ENCODE data around the gene LIMK1.
A peak's percentile ranks its signal among the peaks of the same experiment; 100 is the strongest.

LIMK1 gene

DNA sequence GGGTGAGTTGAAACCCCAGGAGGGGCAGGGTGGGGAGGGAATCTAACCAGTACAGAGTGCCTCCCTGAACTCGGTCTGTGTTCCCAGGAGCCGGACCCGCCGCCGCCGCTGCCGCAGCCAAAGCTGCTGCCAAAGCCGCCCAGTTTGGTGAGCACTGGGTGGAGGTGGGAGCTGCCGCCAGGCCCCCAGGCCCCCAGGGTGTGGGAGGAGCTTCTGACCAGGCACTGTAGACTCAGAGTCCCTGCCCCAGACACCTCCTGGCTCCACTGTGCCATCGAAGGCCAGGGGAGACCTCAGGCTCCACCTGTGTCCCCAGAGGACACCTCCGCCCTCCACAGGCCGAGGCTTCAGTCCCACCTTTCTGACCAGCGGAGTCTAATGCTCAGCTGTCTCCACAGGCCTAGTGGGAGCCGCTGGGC lies 20.4 kb upstream of the LIMK1 start:
- TF ChIP-seq, protein P1, sequence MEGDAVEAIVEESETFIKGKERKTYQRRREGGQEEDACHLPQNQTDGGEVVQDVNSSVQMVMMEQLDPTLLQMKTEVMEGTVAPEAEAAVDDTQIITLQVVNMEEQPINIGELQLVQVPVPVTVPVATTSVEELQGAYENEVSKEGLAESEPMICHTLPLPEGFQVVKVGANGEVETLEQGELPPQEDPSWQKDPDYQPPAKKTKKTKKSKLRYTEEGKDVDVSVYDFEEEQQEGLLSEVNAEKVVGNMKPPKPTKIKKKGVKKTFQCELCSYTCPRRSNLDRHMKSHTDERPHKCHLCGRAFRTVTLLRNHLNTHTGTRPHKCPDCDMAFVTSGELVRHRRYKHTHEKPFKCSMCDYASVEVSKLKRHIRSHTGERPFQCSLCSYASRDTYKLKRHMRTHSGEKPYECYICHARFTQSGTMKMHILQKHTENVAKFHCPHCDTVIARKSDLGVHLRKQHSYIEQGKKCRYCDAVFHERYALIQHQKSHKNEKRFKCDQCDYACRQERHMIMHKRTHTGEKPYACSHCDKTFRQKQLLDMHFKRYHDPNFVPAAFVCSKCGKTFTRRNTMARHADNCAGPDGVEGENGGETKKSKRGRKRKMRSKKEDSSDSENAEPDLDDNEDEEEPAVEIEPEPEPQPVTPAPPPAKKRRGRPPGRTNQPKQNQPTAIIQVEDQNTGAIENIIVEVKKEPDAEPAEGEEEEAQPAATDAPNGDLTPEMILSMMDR (IDR thresholded peaks at IDR 0.05) = no peak
- Histone ChIP-seq H3K4me3 (no peak overlapping the region), H3K27ac (peak overlapping the region; percentile 76 to 92)
- no peak for DNase-seq (ENCODE audit: low spot score)

- TF ChIP-seq, protein P1 (IDR thresholded peaks at IDR 0.05) = no peak
- no peak for DNase-seq (ENCODE audit: low spot score)
- peak overlapping the region; percentile 76 to 92 for H3K27ac ChIP-seq
- H3K4me3 ChIP-seq = no peak overlapping the region
Measured at GRCh38 chr7:74063646-74064045, 20.0 kb upstream of the LIMK1 start.

- Histone ChIP-seq H3K4me3 (no peak overlapping the region), H3K27ac (peak overlapping the region in 1 of 2 donors; percentile 43)
- DNase-seq (ENCODE audit: low spot score) = no peak
- TF ChIP-seq, protein P1 (IDR thresholded peaks at IDR 0.05) = no peak
Measured at GRCh38 chr7:74064696-74065095, 18.9 kb upstream of the LIMK1 start.

GRCh38 chr7:74066626-74067025 lies 17.0 kb upstream of the LIMK1 start:
- DNase-seq (ENCODE audit: low spot score) = no peak
- TF ChIP-seq, protein P1 (IDR thresholded peaks at IDR 0.05) = no peak
- no peak overlapping the region for H3K4me3 ChIP-seq
- H3K27ac ChIP-seq = no peak overlapping the region

GRCh38 chr7:74068378-74069085 lies 15.1 kb upstream of the LIMK1 start:
- DNase-seq (ENCODE audit: low spot score) = no peak
- Histone ChIP-seq H3K4me3 (no peak overlapping the region), H3K27ac (peak overlapping the region in 1 of 2 donors; percentile 78)
- TF ChIP-seq, protein P1 (IDR thresholded peaks at IDR 0.05) = no peak

DNA sequence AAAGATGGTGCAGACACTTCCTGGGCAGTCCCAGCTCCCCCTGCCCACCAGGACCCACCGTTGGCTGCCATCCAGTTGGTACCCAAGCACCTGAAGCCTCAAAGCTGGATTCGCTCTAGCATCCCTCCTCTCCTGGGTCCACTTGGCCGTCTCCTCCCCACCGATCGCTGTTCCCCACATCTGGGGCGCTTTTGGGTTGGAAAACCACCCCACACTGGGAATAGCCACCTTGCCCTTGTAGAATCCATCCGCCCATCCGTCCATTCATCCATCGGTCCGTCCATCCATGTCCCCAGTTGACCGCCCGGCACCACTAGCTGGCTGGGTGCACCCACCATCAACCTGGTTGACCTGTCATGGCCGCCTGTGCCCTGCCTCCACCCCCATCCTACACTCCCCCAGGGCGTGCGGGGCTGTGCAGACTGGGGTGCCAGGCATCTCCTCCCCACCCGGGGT lies 14.5 kb upstream of the LIMK1 start:
- peak overlapping the region in 1 of 2 donors; percentile 78 for H3K27ac ChIP-seq
- TF ChIP-seq, protein P1 (IDR thresholded peaks at IDR 0.05) = no peak
- DNase-seq (ENCODE audit: low spot score) = no peak
- no peak overlapping the region for H3K4me3 ChIP-seq
